Suprapubic skin (tissue), 4 donors: ENCODE results near the gene SRRT. TPM values are rescaled to one million over a fixed set of nuclear protein-coding genes. Genes with fewer than 3 reads are reported as not detected.

Experiments
- DNase-seq, 2 donors: peaks; one replicate each; pipeline ENCODE4 v3.0.0-alpha.2; 2019; ENCODE audit warnings: low spot score in 2 of 2
- H3K27ac ChIP-seq: fragments of 200-600 bp; sonication (generic); one replicate; pipeline ENCODE4 v1.5.1; 2019
- H3K27me3 ChIP-seq: fragments of 200-600 bp; sonication (generic); one replicate; pipeline ENCODE4 v1.5.1; 2019
- H3K36me3 ChIP-seq: fragments of 200-600 bp; sonication (generic); one replicate; pipeline ENCODE4 v1.5.1; 2019
- H3K4me1 ChIP-seq: fragments of 200-600 bp; sonication (generic); one replicate; pipeline ENCODE4 v1.5.1; 2019
- H3K4me3 ChIP-seq: fragments of 200-600 bp; sonication (generic); one replicate; pipeline ENCODE4 v1.5.1; 2019; ENCODE audit warnings: mild to moderate bottlenecking
- H3K9me3 ChIP-seq: fragments of 200-600 bp; sonication (generic); one replicate; pipeline ENCODE4 v1.5.1; 2019
- CTCF ChIP-seq, 2 donors: fragments of 200-600 bp in 1 of 2; fragments of 450-650 bp in 1 of 2; sonication (generic) in 1 of 2; IDR thresholded peaks; one replicate each; pipeline ENCODE4 v1.5.1; 2016 to 2019; ENCODE audit warnings: antibody characterized with exemption in 2 of 2, mild to moderate bottlenecking in 1 of 2, moderate library complexity in 1 of 2
- EP300 ChIP-seq: sonication (generic); formaldehyde crosslinking; IDR thresholded peaks from one replicate; pipeline ENCODE4 v1.6.1; 2017; ENCODE audit warnings: antibody characterized with exemption
- POLR2A ChIP-seq, 2 donors: fragments of 450-650 bp; IDR thresholded peaks; one replicate each; pipeline ENCODE4 v1.6.1; 2017; ENCODE audit warnings: antibody characterized with exemption in 2 of 2, mild to moderate bottlenecking in 2 of 2, moderate library complexity in 2 of 2
- POLR2AphosphoS5 ChIP-seq, 3 donors: sonication (generic); formaldehyde crosslinking; IDR thresholded peaks; one replicate each; pipeline ENCODE4 v1.6.1; 2017; ENCODE audit warnings: antibody characterized with exemption in 3 of 3
- WGBS: methylation state at CpG from one replicate; pipeline ENCODE4 v1.1.5; 2018; 5-methylcytosine and 5-hydroxymethylcytosine counted together
- total RNA-seq, 4 donors: library from RNA; depleted of rRNA; stranded (reverse); fragments of >200 nt; gene quantifications; one replicate each; pipeline ENCODE4 v1.1.0, GENCODE V29; 2016

The SRRT gene
- total RNA-seq, 4 donors from 2014 or later = 62.8 to 163 (median 92.8) TPM

- H3K36me3 ChIP-seq = peaks cover 24% of the 10 kb centered on the region
- no peaks in the 10 kb centered on the region for H3K27me3 ChIP-seq
- no peak overlapping the region for H3K27ac ChIP-seq
- WGBS = 58% methylated on average over 7 of the region's 7 CpGs
- H3K4me1 ChIP-seq = peaks cover 48% of the 10 kb centered on the region
- no peak overlapping the region for H3K4me3 ChIP-seq
- no peak for DNase-seq
- no peak for TF ChIP-seq CTCF (IDR thresholded peaks at IDR 0.05)
- TF ChIP-seq POLR2AphosphoS5 (IDR thresholded peaks at IDR 0.05) = no peak
- TF ChIP-seq EP300 = no peak
- no peak for TF ChIP-seq POLR2A (IDR thresholded peaks at IDR 0.05)
- no peaks in the 10 kb centered on the region for H3K9me3 ChIP-seq
Observed at GRCh38 chr7:100878013-100878412, 3.1 kb downstream of the SRRT start.

GRCh38 chr7:100878685-100879084 lies 3.8 kb downstream of the SRRT start:
- no peak overlapping the region for H3K4me3 ChIP-seq
- no peaks in the 10 kb centered on the region for H3K9me3 ChIP-seq
- no peak for DNase-seq
- H3K36me3 ChIP-seq = peaks cover 29% of the 10 kb centered on the region
- no peak for TF ChIP-seq CTCF (IDR thresholded peaks at IDR 0.05)
- no peak for TF ChIP-seq EP300
- TF ChIP-seq POLR2A (IDR thresholded peaks at IDR 0.05) = no peak
- no peak for TF ChIP-seq POLR2AphosphoS5 (IDR thresholded peaks at IDR 0.05)
- H3K27ac ChIP-seq = no peak overlapping the region
- H3K27me3 ChIP-seq = no peaks in the 10 kb centered on the region
- 78% methylated on average over 6 of the region's 6 CpGs for WGBS
- peaks cover 47% of the 10 kb centered on the region for H3K4me1 ChIP-seq

GRCh38 chr7:100879685-100880261 lies 4.9 kb downstream of the SRRT start:
- no peak for DNase-seq
- Histone ChIP-seq H3K27me3 (no peaks in the 10 kb centered on the region), H3K27ac (no peak overlapping the region), H3K4me1 (peaks cover 37% of the 10 kb centered on the region), H3K9me3 (no peaks in the 10 kb centered on the region), H3K4me3 (no peak overlapping the region), H3K36me3 (peaks cover 40% of the 10 kb centered on the region)
- 75% methylated on average over 11 of the region's 11 CpGs for WGBS
- no peak for TF ChIP-seq CTCF (IDR thresholded peaks at IDR 0.05)

GRCh38 chr7:100880645-100881044 lies 5.7 kb downstream of the SRRT start:
- TF ChIP-seq POLR2AphosphoS5 (IDR thresholded peaks at IDR 0.05) (no peak), CTCF (IDR thresholded peaks at IDR 0.05) (no peak)
- Histone ChIP-seq H3K36me3 (peaks cover 49% of the 10 kb centered on the region), H3K4me1 (peaks cover 36% of the 10 kb centered on the region), H3K9me3 (no peaks in the 10 kb centered on the region), H3K27ac (no peak overlapping the region), H3K27me3 (no peaks in the 10 kb centered on the region), H3K4me3 (no peak overlapping the region)
- 87% methylated on average over 7 of the region's 7 CpGs for WGBS
- DNase-seq = no peak

GRCh38 chr7:100881136-100881535 lies 6.2 kb downstream of the SRRT start:
- Histone ChIP-seq H3K4me3 (no peak overlapping the region), H3K4me1 (peaks cover 31% of the 10 kb centered on the region), H3K9me3 (no peaks in the 10 kb centered on the region), H3K36me3 (peaks cover 54% of the 10 kb centered on the region), H3K27ac (no peak overlapping the region), H3K27me3 (no peaks in the 10 kb centered on the region)
- WGBS = 97% methylated on average over 20 of the region's 20 CpGs
- no peak for DNase-seq
- no peak for TF ChIP-seq CTCF (IDR thresholded peaks at IDR 0.05)
- no peak for TF ChIP-seq EP300
- no peak for TF ChIP-seq POLR2A (IDR thresholded peaks at IDR 0.05)
- no peak for TF ChIP-seq POLR2AphosphoS5 (IDR thresholded peaks at IDR 0.05)
